Adipose tissue (tissue), 3 donors: Measurements from ENCODE around the gene TMEM108. TPM values are rescaled to one million over a fixed set of nuclear protein-coding genes. Genes with fewer than 3 reads are reported as not detected.

Source experiments
- H3K27ac ChIP-seq: one replicate; pipeline ENCODE4 v1.5.1; 2013; ENCODE audit warnings: low read depth, low read length
- WGBS, 3 donors: extraction: QIAGEN DNeasy Blood & Tissue Kit; methylation state at CpG; one replicate each; pipeline ENCODE4 v1.1.7; 2013; 5-methylcytosine and 5-hydroxymethylcytosine counted together
- polyA plus RNA-seq, 3 donors: library from polyadenylated mRNA; stranded (reverse); fragments of 200-250 nt; gene quantifications; one replicate each; pipeline ENCODE4 v1.2.3, GENCODE V29; 2013
- donor health status: healthy with polysubstance abuse.
- donor health status: Bipolar disorder and iron deficiency.
- donor health status: healthy.

The TMEM108 gene
- polyA plus RNA-seq, 3 donors: 0.45 to 1.5 (median 0.70) TPM

DNA sequence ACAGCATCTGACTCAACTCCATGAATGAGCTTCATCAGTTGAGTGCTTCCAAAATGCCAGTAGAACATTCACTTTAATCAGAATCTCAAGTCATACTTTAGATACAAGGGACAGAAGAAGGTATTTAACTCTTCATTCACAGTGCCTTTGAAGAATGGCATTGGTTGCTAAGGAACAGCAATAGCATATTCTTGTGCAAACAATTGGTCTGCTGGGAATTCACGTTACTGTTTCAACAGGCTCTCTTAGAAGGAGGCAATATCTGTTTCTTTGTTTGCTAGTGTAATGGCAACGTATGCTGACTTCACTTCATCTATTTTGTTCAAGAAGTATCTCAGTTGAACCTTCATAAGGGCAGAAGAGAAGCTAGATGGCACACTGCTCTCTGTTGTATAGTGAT is 113.9 kb downstream of the TMEM108 start:
- WGBS, 3 donors: 23 to 59% (median 53%) methylated on average over 2 of the region's 2 CpGs
- H3K27ac ChIP-seq: no peak overlapping the region

DNA sequence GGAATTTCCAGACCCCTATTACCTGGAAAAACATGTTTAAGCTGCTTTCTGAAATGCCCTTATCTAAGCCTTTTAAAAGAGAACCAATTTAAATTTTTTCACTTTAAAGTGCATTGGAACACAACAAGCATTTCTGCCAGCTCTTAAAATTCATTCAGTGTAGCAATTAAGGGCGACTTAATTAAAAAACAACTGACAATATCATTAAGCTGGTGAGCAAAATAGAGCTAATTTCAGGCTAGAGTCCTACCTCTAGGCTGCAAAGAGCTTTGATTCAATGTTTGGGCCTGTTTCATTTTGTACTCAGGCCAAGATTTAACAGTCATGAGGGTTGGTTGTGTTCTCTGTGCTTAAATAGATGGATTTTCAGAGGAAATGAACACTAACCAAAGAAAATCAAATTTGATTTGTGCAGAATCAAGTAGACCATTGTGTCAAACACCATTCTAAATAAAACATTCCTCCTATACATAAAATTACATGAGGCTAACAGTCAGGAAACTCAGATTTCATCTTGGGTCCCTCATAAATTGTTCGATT is 114.6 kb downstream of the TMEM108 start:
- WGBS, 3 donors: 64 to 92% (median 68%) methylated on average over 2 of the region's 2 CpGs
- H3K27ac ChIP-seq: no peak overlapping the region

DNA sequence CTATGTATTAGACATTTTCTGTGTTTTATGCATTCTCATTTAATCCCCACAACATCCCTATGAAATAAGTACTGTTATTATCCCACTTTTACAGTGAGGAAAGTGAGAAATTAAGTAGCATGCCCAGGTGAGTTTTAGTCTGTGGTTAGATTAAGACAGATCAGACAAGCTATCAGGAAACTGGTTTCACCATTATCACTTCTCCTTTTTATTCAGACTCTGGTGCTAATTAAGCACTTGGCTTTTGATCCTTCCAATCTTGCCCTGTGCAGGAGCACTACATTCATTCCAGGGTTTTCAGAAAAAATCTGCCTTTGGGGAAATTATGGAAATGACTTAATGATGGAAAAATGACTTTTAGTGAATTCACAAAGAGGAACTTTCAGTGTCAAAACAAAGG is 115.2 kb downstream of the TMEM108 start:
- H3K27ac ChIP-seq: no peak overlapping the region

DNA sequence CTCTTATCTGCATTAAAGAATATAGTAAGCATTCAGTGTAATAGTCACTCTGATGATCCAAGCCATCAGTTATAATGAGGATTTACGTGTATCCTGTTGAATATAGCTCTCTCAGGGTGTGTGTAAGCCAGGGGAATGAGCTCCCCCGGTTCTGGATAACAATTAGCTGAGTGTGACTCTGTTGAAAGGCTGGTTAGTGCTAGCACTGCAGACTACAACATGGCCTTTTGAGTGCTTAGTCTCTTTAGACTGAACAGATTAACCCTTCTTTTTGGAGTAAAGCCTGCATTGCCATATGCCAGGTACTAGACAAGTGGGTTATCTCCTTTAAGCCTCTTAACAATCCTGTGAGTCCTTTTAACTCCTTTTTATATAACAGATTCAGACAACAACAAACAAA is 119.5 kb downstream of the TMEM108 start:
- no peak overlapping the region for H3K27ac ChIP-seq
- 75 to 81% (median 80%) methylated on average over 2 of the region's 2 CpGs for WGBS, 3 donors

DNA sequence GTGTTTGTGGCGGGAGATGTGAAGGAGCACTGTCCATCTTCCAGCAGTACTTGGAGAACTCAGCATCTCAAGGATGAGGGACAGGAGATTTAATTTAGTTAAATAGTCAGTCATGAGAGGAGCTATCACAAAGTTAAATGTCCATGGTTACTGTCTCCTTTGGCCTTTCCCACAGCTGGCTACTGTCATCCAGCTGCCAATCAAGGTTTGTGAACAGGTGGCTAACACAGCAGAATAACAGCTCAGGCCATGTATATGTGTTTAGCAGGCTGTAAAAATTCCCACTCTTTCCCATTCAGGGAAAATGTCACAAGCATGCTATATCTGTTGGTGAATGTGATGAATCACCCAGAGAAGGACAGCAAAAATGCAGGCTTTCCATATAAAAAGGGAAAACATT is 120.5 kb downstream of the TMEM108 start:
- 89 to 94% (median 91%) methylated on average over 1 of the region's 1 CpG for WGBS, 3 donors
- no peak overlapping the region for H3K27ac ChIP-seq

DNA sequence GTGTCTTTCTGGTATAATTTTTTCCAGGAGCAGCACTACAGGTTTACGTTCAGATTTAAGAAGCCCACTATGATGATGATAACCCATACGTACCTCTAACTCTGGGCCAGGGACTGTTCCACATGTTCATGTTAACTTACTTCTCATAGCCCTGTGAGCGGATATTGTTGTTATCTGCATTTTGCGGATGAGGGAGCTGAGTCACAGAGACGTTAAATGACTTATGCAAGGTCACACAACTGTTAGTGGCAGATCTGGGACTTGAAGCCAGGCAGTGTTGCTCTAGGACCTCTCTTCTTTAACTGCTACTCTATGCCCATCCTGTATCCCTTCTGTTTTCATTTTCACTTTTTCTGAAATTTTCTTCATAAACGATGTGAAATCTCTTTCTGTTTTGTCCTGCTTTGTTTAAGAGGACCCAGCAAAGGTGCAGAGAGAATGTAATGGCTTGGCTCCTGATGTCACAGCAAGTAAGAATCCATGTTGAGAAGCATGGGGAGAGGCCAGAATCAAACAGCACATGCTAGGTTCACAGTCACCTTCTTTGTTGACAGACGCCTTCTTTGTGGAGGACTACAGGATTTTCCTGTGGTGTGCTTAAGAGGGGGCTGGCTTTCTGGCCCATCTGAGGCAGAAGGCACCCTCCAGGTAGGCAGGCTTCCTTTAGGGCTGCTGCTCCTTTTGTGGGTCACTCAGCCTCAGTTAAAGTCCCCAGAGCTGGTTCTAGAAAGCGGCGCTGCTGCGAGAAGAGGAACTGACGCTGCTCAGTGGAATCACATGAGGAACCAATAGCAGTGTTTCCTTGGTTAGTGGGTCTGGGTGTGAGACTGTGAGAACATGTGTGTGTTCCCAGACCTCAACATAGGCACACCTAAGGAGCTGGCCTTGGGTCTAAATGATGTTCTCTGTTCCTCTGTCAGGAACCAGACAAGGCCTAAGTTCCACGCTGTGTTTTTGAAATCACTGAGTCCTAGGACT is 121.6 kb downstream of the TMEM108 start:
- WGBS, 3 donors: 81 to 86% (median 85%) methylated on average over 12 of the region's 12 CpGs

DNA sequence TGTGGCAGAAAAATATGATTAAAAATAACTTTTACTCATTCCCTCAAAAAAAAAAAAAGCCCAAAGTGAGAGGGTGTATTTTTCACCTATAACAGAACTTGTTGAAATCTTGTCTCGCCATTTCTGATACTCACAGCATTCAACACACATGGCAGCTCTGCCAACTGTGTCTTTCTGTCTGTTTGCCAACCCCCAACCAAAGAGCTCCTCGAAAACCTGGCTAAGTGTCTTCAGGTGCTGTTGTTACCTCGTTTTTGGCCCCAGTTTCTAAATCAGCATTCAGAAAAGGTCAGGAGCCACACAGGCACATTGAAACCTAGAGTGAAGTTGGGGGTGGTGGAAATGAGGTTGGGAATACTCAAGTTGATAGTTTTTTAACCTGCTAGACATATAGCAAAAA is 123.5 kb downstream of the TMEM108 start:
- no peak overlapping the region for H3K27ac ChIP-seq
- 67 to 73% (median 72%) methylated on average over 3 of the region's 3 CpGs for WGBS, 3 donors

More for the DNA sequence above, 121.6 kb downstream of the TMEM108 start:
- H3K27ac ChIP-seq: no peak overlapping the region

DNA sequence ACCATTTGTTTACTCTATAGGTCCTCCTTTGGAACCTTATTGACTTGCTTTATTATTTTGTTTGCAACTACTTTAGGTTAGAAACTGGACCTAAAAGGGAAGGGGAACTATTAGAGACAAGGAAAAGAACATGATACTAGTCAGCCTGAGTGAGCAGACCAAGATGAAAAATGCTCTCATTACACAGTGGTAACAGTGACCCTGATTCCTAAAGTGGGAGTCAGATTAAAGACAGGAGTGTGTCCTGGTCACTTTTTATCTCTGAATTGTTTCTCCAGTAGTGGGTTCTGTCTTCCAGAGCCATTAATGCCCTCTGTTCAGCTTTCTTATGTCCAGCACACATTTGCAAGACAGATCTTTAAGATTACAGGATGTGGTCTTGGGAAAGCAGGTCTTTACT is 124.1 kb downstream of the TMEM108 start:
- H3K27ac ChIP-seq: no peak overlapping the region

DNA sequence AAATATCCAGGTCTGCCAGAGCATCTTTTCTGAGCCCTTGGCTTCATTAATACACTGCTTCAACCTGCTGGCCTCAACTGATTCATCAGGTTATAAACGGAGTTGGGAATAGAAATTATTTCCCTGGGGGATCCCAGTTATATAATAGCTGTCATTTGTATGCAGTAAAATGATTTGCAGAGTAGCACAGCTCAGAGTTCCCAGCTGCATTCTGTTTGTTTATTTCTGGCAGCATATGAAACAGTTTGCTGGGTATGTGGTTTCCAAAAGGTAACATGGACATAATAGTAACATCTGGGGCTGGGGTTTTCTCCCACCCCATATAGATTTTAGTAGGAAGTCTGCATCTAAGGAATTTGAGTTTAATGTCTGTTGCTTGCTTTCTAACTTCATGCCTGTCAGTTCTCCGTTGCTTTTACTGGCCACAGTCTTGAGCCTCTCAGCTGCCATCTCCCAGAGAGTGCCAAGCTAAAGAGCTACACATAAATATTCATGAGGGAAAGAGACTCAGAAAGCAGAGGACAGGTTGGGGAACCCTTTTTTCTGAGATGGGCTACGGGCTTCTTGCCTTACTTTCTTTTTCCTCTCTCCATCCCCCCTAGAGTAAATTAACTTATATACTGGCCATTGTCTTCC is 124.6 kb downstream of the TMEM108 start:
- WGBS, 3 donors: 64 to 74% (median 67%) methylated on average over 3 of the region's 3 CpGs

DNA sequence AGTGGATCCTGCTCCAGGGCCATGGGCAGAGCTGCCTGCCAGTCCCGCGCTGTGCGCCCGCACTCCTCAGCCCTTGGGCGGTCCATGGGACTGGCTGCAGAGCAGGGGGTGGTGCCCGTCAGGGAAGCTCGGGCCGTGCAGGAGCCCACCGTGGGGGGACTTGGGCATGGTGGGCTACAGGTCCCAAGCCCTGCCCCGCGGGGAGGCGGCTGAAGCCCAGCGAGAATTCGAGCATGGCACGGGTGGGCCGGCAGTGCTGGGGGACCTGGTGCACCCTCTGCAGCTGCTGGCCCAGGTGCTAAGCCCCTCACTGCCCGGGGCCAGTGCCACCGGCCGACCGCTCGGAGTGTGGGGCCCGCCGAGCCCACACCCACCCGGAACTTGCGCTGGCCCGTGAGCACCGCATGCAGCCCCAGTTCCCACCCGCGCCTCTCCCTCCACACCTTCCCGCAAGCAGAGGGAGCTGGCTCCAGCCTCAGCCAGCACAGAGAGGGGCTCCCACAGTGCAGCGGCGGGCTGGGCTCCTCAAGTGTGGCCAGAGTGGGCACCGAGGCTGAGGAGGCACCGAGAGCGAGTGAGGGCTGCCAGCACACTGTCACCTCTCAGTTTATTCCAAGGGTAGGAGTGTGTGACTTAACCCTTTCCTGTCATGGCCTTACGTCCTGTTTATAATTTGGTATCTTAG is 129.3 kb downstream of the TMEM108 start:
- H3K27ac ChIP-seq: no peak overlapping the region
- 93 to 96% (median 95%) methylated on average over 28 to 36 of the region's 36 CpGs for WGBS, 3 donors

More for the DNA sequence above, 124.6 kb downstream of the TMEM108 start:
- H3K27ac ChIP-seq: no peak overlapping the region

DNA sequence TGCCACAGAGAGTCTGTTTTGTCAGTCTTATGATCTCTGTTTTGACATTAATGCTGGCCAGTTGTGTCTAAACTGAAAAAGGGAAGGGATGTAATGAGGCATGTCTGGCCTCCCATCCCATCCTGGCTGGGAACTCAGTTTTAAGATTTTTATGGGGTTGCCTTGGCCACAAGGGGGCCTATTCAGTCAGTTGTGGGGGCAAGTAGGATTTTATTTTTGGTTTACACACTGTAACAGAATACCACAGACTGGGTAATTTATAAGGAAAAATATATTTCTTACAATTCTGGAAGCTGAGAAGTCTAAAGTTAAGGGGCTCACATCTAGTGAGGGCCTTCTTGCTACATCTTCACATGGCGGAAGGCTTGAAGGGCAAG is 129.8 kb downstream of the TMEM108 start:
- H3K27ac ChIP-seq: no peak overlapping the region
- WGBS, 3 donors: 94 to 100% (median 100%) methylated on average over 1 of the region's 1 CpG

DNA sequence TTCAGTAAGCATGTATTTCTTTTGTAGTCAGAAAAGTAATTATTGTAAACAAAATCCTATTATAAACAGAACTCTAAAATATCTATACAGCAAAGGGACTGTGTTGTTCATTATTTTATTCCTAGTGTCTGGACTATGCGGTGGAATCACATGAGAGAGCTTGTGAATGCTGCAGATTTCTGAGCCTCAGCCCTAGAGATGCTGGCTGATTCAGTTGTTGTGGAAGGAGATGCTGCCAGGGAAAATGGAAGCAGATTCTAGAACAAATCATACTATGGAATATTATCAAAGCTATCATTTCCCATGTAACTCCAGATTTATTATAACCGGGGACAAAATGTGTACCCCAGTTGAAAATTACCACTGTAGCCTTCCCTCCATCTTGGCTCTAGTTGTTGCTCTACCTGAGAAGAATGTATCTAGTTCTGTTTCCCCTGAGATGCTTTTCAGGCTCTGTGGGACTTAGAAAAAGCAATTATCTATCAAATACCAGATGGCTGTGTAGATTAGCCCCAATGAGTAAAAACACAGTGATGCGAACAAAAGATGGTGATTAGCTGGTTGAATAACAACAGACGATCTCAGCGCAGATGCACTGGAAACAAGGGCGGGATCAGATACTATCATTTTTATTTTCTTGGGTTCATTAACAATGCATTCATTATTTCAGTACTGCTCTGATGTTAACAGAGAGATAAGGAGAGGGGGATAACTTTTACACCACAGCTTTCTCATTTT is 131.3 kb downstream of the TMEM108 start:
- WGBS, 3 donors: 91 to 92% (median 92%) methylated on average over 6 of the region's 6 CpGs
- H3K27ac ChIP-seq: no peak overlapping the region

DNA sequence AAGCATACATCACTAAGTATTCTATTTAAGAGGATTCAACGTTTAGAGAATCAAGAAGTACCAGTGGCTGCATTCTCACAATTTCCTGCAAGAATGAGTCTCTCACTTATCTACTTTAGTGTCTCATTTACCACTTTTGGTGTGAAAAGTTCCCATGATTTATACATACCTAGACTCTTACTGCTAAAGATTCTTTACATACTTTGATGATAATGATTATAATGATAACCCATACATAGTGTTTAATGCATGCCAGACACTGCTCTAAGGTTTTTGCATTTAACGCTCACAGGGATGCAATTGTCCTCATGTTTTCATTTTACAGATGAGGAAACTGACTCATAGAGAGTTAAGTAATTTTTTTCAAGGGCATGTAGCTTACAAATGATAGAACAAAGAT is 133.6 kb downstream of the TMEM108 start:
- H3K27ac ChIP-seq: no peak overlapping the region
- WGBS, 3 donors: 67 to 69% (median 68%) methylated on average over 2 of the region's 2 CpGs

DNA sequence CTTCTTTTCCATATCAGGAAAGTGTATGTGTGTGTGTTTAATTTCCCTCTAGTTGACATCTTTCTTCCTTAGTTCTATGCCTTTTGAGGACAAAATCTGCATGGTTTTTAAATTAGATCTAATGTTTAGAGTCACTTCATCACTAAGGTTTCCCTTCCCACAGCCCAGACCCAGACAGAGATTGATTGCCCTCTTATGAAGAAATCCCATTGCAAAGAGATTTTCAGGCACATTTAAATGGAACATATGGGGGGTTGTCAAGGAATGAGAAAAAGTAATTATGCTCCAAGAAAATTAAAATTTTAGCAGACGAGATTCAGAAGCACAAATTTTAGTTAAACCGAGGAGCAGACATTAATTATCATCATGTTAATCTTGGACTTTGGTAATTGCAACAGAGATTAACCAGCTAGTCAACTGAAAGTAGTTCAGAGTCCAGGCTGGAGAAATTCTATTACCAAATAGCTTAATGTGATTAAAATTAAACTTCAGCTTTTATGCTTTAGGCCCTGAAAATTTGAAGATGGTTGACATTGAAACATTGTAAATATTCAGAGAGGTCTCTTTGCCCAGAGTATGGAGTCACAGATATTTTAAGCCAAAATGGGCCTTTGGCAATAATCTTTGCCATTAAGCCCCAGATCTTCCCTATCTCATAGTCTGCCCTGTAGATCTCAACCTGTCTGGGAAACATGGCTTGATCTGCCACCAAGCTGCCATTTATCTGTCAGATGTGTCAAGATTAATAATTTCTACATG is 143.4 kb downstream of the TMEM108 start:
- 72 to 91% (median 84%) methylated on average over 2 of the region's 2 CpGs for WGBS, 3 donors
- H3K27ac ChIP-seq: no peak overlapping the region

DNA sequence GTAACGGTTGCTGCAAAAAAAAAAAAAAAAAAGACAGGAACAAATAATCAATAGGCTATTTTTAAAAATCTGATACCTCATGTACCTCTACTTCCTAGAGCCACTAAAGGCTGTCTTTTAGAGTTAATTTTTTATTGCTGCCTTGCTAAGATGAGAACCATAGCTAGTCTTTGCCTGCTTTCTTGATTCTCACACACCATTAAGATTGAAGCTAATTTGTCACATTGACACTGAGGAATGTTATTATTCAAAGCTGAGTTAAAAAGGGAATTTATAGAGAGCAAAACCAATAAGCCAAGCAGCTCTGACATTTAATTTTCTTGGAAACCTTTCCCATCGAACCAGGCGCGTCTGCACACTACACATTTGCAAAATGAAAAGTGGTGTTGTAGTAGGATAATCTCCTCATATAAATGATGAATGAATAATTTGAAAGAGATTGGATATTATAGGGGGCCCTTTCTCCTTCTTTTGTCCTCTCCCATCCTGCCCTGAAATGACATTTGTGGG is 149.7 kb downstream of the TMEM108 start:
- 81 to 92% (median 85%) methylated on average over 4 of the region's 4 CpGs for WGBS, 3 donors
- H3K27ac ChIP-seq: no peak overlapping the region

DNA sequence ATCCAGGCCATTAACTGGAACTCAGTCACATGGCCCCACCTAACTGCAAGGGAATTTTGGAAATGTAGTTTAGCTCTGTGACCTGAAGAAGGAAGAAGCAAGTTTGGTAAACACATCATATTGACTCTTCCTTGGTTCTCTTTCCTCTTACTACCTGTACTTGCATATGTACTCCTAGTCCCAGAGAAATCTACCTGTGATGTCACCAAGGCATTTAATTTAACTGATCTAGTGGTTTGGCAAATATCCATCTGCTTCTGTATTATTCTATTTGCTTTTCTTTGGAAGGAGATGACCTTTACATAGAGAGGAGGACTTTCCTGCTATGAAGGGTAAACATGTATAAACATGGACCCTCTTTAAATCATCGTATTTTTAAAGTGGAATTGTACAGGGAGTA is 150.8 kb downstream of the TMEM108 start:
- no peak overlapping the region for H3K27ac ChIP-seq
- 63 to 75% (median 70%) methylated on average over 1 of the region's 1 CpG for WGBS, 3 donors

DNA sequence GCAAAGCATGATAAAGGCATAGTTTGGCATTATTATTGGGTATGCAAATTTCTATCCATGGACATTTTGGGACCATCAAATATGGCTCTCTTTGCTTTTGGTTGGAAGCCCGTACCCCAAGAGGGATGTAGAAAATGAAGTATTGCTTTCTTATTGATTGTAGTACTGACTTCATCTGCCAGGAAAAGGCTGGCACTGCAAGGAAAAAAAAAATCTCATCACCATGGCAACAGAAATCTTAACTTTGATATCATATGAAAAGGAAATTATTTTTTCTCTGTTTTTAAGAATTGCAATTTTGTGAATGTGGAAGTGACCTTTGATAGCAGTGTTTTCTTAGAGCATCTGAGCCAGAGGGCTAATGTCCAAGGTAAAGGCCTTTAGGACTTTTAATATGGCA is 151.7 kb downstream of the TMEM108 start:
- WGBS, 3 donors: 82 to 95% (median 92%) methylated on average over 1 of the region's 1 CpG
- H3K27ac ChIP-seq: no peak overlapping the region
